GM23248 (cell line): ENCODE data around the gene CLPSL2.

Source experiments
- EZH2 ChIP-seq: fragments of 200-600 bp; sonication (generic); IDR thresholded peaks from 2 replicates; pipeline ENCODE4 v1.6.1; 2018; ENCODE audit warnings: antibody characterized with exemption, mild to moderate bottlenecking; ENCODE audit not compliant: insufficient read depth, poor library complexity, severe bottlenecking
- EZH2phosphoT487 ChIP-seq: fragments of 200-600 bp; sonication (generic); IDR thresholded peaks from 2 replicates; pipeline ENCODE4 v1.6.1; 2018; ENCODE audit warnings: antibody characterized with exemption, moderate library complexity, mild to moderate bottlenecking, low read depth; ENCODE audit not compliant: insufficient read depth

GRCh38 chr6:35765739-35766138 is 10.7 kb upstream of the CLPSL2 start:
- TF ChIP-seq EZH2, result no peak
- no peak for TF ChIP-seq EZH2phosphoT487
